Cardiac fibroblast (primary cell): Measurements from ENCODE around the gene NEB.

ENCODE experiments used
- DNase-seq, 2 donors: peaks; one replicate each; pipeline versions ENCODE4 v3.0.0 to v3.0.0-alpha.2; 2010; ENCODE audit warnings: low read depth in 2 of 2
- H3K4me3 ChIP-seq, 2 donors: replicated peaks in 1 of 2; 1 replicate in 1 of 2; 2 replicates in 1 of 2; pipeline ENCODE4 v1.5.1; 2011; ENCODE audit warnings: low read depth in 2 of 2, low read length in 2 of 2, mild to moderate bottlenecking in 2 of 2, moderate library complexity in 1 of 2
- TF ChIP-seq, protein P1 (sequence below): IDR thresholded peaks from one replicate; pipeline ENCODE4 v1.5.1; 2011; ENCODE audit warnings: low read depth, mild to moderate bottlenecking, low read length, inconsistent platforms

The NEB gene, protein sequence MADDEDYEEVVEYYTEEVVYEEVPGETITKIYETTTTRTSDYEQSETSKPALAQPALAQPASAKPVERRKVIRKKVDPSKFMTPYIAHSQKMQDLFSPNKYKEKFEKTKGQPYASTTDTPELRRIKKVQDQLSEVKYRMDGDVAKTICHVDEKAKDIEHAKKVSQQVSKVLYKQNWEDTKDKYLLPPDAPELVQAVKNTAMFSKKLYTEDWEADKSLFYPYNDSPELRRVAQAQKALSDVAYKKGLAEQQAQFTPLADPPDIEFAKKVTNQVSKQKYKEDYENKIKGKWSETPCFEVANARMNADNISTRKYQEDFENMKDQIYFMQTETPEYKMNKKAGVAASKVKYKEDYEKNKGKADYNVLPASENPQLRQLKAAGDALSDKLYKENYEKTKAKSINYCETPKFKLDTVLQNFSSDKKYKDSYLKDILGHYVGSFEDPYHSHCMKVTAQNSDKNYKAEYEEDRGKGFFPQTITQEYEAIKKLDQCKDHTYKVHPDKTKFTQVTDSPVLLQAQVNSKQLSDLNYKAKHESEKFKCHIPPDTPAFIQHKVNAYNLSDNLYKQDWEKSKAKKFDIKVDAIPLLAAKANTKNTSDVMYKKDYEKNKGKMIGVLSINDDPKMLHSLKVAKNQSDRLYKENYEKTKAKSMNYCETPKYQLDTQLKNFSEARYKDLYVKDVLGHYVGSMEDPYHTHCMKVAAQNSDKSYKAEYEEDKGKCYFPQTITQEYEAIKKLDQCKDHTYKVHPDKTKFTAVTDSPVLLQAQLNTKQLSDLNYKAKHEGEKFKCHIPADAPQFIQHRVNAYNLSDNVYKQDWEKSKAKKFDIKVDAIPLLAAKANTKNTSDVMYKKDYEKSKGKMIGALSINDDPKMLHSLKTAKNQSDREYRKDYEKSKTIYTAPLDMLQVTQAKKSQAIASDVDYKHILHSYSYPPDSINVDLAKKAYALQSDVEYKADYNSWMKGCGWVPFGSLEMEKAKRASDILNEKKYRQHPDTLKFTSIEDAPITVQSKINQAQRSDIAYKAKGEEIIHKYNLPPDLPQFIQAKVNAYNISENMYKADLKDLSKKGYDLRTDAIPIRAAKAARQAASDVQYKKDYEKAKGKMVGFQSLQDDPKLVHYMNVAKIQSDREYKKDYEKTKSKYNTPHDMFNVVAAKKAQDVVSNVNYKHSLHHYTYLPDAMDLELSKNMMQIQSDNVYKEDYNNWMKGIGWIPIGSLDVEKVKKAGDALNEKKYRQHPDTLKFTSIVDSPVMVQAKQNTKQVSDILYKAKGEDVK (N-terminal part only)

DNA sequence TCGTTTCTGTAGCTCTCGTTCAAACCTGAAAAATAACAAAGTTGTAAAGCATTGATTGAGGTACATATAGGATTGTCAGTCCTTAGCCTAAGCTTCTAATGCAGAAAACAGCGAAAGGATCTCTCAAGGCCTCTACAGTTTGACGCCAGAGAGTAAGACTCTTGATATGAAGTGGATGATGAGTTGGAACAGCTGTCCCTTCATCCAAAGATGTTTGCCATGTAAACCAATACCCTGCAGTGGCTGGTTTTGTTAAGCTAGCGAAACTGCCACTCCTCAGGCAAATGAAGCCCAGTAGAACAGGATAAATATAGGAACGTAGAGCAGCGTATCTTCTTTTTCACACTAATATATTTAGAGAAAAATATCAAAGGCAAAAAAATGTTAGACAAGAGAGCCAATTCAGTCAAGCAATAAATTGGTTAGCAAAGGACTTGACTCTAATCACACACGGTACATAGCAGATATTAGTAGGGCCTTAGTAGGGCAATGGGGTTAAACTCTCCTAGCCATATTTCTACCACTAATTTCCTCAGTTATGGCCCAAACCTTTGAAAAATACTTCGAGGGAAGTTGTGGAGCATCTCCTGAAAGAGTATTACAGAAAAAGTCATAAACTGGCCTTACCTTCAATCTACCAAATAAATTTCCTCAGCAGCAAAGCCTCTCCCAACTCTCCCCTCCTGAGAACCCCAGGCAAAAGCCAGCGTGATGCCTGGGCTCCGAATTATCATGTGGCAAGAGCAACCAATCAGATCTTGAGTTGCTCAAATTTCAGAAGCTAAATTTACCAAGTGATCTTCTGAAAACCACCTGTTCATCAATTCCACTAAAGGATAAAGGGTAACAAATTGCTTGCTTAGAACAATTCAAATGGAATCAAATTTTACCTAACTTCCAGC is at the start of gene NEB:
NEB (minus strand) TSS at position 706 of the 902 bp plus-strand sequence. CDS start 1,320 bp downstream, outside the sequence.
- no peak within 1 kb of the TSS for H3K4me3 ChIP-seq
- TF ChIP-seq, protein P1, sequence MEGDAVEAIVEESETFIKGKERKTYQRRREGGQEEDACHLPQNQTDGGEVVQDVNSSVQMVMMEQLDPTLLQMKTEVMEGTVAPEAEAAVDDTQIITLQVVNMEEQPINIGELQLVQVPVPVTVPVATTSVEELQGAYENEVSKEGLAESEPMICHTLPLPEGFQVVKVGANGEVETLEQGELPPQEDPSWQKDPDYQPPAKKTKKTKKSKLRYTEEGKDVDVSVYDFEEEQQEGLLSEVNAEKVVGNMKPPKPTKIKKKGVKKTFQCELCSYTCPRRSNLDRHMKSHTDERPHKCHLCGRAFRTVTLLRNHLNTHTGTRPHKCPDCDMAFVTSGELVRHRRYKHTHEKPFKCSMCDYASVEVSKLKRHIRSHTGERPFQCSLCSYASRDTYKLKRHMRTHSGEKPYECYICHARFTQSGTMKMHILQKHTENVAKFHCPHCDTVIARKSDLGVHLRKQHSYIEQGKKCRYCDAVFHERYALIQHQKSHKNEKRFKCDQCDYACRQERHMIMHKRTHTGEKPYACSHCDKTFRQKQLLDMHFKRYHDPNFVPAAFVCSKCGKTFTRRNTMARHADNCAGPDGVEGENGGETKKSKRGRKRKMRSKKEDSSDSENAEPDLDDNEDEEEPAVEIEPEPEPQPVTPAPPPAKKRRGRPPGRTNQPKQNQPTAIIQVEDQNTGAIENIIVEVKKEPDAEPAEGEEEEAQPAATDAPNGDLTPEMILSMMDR: no peak
- DNase-seq: no peak

DNA sequence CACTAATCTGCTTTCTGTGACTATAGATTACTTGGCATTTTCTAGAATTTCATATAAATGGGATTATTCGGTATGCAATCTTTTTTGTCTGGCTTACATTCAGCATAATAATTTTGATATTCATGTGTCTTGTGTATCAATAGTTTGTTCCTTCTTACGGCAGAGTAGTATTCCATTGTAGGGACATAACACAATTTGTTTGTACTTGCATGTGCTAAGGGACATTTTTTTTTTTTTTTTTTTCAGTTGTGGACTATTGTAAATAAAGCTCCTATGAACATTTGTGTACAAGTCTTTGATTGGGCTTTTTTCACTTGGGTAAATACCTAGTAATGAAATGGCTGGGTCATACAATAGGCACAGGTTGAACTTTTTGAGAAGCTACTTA is 48.9 kb upstream of the NEB start:
- TF ChIP-seq, protein P1: no peak
- no peak for DNase-seq
- no peak overlapping the region for H3K4me3 ChIP-seq

DNA sequence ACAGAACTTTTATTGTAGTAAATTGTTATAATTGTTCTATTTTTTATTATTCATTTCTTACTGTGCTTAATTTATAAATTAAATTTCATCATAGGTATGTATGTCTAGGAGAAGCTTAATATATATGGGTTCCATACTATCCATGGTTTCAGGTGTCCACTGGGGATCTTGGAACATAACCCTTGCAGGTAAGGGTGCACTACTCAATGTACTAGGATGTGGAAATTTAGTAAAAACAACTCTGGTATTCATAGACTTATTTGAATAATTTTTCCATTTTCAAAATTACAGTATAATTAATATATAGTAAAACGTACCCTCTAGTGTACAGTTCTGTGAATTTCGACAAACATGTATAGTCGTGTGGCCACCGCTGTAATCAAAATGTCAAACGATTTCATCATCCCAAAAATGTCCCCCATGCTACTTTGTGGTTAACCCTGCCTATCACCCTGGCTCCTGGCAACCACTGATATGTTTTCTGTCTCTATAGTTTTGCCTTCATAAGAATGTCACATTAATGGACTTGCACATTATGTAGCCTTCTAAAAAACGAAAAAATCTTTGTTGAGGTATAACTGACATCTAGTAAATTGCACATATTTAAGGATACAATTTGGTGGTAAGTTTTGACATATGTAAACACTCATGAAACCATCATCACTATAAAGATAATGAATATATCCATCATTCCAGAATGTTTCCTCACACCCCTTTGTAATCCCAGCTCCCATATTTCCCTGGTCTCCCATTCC is 48.3 kb upstream of the NEB start:
- H3K4me3 ChIP-seq: no peak overlapping the region
- TF ChIP-seq, protein P1: no peak
- no peak for DNase-seq

DNA sequence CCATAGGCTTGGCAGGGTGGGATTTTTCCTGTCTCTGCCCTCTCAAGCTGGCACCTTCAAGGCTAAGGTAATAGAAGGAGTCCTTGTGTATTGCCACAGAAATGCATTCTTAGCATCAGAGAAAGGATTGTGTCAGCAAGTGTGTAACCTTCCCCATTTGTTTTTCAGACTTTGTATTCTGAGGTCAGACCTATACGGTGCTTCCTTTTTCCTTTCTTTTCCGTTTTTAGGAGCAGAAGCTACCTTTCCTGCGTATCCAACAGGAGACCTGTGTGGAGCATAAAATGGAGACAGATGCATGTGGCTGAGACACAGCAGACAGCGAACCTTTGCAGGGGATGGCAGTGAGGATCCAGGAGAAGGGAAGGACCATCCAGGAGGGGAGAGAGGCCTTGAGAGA is 47.4 kb upstream of the NEB start:
- TF ChIP-seq, protein P1: no peak
- DNase-seq: no peak
- H3K4me3 ChIP-seq: no peak overlapping the region

DNA sequence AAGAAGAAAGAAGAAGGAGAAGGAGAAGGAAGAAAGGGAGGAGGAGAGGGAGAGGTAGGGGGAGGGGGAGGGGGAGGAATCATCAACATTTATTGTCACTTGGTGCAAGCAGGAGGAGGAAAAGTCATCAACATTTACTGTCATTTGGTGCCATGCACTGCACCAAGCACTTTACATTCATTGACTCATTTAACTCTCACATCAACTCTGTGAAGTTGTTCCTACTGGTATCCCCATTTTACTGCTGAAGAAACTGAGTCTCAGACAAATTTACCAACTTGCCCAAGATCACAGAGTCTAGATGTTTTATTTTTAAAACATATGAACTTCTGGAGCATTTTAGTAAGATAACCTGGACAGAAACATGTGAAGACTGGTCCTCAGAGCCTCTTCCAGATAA is 46.7 kb upstream of the NEB start:
- TF ChIP-seq, protein P1: no peak
- no peak overlapping the region for H3K4me3 ChIP-seq
- no peak for DNase-seq
